ENCODE measurements around the gene TMIE. TPM values are rescaled to one million over a fixed set of nuclear protein-coding genes. Genes with fewer than 3 reads are reported as not detected.

The TMIE gene
- total and polyA plus RNA-seq, 9 of the 15 experiments (the other 6 are each of a cell fraction or from before 2014, with no cell fraction given), result not detected

DNA sequence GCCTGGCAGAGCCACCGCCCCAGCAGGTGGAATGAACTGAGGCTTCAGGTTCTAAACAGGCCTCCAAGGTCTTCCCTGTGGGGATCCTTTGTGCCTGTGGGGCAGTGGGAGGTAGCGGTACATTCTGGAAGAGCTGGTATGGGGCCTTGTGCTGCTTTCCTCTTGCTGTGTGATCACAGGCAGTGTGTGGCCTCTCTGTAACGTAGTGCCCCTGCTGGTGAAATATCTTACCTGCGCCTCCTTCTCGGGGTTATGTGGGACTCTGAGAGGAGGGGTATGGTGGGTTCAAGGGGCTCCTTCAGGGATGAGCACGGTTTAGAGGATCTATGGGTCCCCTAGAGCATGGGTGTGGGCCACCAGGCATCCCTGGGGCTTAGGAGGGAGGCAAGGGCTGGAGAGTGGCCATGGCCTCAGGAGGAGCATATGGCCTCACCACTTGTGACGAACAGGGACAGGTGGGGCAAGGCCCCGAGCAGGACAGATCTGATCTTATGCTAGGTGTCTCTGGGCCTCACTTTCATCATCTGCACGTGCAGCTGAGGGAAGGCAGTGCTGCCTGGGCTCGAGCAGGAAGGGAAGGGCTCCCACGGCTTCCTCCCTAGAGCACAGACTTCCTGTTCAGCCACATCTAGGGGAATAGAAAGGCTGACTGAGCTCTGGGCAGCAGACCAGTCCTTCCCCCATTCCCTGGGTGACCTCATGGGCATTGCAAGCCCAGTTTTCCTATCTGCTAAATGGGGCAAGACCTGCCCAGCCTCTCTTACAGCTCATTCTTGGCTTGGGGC, 5.8 kb upstream of the TMIE start (continued):
- TF ChIP-seq, protein P1, sequence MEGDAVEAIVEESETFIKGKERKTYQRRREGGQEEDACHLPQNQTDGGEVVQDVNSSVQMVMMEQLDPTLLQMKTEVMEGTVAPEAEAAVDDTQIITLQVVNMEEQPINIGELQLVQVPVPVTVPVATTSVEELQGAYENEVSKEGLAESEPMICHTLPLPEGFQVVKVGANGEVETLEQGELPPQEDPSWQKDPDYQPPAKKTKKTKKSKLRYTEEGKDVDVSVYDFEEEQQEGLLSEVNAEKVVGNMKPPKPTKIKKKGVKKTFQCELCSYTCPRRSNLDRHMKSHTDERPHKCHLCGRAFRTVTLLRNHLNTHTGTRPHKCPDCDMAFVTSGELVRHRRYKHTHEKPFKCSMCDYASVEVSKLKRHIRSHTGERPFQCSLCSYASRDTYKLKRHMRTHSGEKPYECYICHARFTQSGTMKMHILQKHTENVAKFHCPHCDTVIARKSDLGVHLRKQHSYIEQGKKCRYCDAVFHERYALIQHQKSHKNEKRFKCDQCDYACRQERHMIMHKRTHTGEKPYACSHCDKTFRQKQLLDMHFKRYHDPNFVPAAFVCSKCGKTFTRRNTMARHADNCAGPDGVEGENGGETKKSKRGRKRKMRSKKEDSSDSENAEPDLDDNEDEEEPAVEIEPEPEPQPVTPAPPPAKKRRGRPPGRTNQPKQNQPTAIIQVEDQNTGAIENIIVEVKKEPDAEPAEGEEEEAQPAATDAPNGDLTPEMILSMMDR (IDR thresholded peaks at IDR 0.05 in 2 of 3, conservative IDR thresholded peaks at IDR 0.05 in 1 of 3; ENCODE audit: insufficient read depth in 2 of 3, low read depth in 1 of 3, low read length in 3 of 3), result peak; percentile 36 to 78 (median 57); a peak in 5 of 6 replicates
- TF ChIP-seq, protein P2, sequence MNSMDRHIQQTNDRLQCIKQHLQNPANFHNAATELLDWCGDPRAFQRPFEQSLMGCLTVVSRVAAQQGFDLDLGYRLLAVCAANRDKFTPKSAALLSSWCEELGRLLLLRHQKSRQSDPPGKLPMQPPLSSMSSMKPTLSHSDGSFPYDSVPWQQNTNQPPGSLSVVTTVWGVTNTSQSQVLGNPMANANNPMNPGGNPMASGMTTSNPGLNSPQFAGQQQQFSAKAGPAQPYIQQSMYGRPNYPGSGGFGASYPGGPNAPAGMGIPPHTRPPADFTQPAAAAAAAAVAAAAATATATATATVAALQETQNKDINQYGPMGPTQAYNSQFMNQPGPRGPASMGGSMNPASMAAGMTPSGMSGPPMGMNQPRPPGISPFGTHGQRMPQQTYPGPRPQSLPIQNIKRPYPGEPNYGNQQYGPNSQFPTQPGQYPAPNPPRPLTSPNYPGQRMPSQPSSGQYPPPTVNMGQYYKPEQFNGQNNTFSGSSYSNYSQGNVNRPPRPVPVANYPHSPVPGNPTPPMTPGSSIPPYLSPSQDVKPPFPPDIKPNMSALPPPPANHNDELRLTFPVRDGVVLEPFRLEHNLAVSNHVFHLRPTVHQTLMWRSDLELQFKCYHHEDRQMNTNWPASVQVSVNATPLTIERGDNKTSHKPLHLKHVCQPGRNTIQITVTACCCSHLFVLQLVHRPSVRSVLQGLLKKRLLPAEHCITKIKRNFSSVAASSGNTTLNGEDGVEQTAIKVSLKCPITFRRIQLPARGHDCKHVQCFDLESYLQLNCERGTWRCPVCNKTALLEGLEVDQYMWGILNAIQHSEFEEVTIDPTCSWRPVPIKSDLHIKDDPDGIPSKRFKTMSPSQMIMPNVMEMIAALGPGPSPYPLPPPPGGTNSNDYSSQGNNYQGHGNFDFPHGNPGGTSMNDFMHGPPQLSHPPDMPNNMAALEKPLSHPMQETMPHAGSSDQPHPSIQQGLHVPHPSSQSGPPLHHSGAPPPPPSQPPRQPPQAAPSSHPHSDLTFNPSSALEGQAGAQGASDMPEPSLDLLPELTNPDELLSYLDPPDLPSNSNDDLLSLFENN (IDR thresholded peaks at IDR 0.05; ENCODE audit: low read depth in 2 of 2, low read length in 2 of 2), result no peak
- peak; percentile 52 for TF ChIP-seq L3MBTL2 (IDR thresholded peaks at IDR 0.05)
- TF ChIP-seq, protein P3, sequence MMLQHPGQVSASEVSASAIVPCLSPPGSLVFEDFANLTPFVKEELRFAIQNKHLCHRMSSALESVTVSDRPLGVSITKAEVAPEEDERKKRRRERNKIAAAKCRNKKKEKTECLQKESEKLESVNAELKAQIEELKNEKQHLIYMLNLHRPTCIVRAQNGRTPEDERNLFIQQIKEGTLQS (IDR thresholded peaks at IDR 0.05), result no peak
- TF ChIP-seq, protein P3 (CRISPR knock-in tag; conservative IDR thresholded peaks at IDR 0.05), result no peak
- TF ChIP-seq, protein P4, sequence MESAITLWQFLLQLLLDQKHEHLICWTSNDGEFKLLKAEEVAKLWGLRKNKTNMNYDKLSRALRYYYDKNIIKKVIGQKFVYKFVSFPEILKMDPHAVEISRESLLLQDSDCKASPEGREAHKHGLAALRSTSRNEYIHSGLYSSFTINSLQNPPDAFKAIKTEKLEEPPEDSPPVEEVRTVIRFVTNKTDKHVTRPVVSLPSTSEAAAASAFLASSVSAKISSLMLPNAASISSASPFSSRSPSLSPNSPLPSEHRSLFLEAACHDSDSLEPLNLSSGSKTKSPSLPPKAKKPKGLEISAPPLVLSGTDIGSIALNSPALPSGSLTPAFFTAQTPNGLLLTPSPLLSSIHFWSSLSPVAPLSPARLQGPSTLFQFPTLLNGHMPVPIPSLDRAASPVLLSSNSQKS (CRISPR knock-in tag; IDR thresholded peaks at IDR 0.05), result no peak
- peak; percentile 79 for TF ChIP-seq BHLHE40 (IDR thresholded peaks at IDR 0.05; ENCODE audit: low read length)
- no peak for TF ChIP-seq ETS2 (tag; IDR thresholded peaks at IDR 0.05; ENCODE audit: borderline replicate concordance, poor library complexity, severe bottlenecking)
- TF ChIP-seq JUND (IDR thresholded peaks at IDR 0.05; ENCODE audit: borderline replicate concordance, low read depth, low read length), result 0 out of 2 replicates have a peak, but pooled peaks have one; percentile 17
- no peak for TF ChIP-seq JUND (tag; IDR thresholded peaks at IDR 0.05; ENCODE audit: borderline replicate concordance, low read depth, low read length)
- TF ChIP-seq NCOA4 (IDR thresholded peaks at IDR 0.05; ENCODE audit: partially characterized antibody), result no peak
- TF ChIP-seq HDAC3 (IDR thresholded peaks at IDR 0.05; ENCODE audit: borderline replicate concordance, partially characterized antibody), result no peak

All from K562 (cell line).